D721Med (cell line): ENCODE measurements around the gene AP5Z1.

ENCODE experiments used
- DNase-seq: peaks from one replicate; pipeline ENCODE4 v3.0.0; 2011; ENCODE audit warnings: low spot score; ENCODE audit not compliant: insufficient read length
- FAIRE-seq: peaks from 2 replicates; lab custom pipeline; 2011; peaks lifted over from hg19 to GRCh38; lab: Jason Lieb, UNC
- TF ChIP-seq, protein P1 (sequence below): IDR thresholded peaks from 2 replicates; pipeline ENCODE4 v1.5.1; 2012; ENCODE audit warnings: mild to moderate bottlenecking, control low read depth; ENCODE audit not compliant: insufficient read depth; ENCODE audit errors: missing control alignments

Gene AP5Z1, protein sequence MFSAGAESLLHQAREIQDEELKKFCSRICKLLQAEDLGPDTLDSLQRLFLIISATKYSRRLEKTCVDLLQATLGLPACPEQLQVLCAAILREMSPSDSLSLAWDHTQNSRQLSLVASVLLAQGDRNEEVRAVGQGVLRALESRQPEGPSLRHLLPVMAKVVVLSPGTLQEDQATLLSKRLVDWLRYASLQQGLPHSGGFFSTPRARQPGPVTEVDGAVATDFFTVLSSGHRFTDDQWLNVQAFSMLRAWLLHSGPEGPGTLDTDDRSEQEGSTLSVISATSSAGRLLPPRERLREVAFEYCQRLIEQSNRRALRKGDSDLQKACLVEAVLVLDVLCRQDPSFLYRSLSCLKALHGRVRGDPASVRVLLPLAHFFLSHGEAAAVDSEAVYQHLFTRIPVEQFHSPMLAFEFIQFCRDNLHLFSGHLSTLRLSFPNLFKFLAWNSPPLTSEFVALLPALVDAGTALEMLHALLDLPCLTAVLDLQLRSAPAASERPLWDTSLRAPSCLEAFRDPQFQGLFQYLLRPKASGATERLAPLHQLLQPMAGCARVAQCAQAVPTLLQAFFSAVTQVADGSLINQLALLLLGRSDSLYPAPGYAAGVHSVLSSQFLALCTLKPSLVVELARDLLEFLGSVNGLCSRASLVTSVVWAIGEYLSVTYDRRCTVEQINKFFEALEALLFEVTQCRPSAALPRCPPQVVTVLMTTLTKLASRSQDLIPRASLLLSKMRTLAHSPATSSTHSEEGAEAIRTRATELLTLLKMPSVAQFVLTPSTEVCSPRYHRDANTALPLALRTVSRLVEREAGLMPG

DNA sequence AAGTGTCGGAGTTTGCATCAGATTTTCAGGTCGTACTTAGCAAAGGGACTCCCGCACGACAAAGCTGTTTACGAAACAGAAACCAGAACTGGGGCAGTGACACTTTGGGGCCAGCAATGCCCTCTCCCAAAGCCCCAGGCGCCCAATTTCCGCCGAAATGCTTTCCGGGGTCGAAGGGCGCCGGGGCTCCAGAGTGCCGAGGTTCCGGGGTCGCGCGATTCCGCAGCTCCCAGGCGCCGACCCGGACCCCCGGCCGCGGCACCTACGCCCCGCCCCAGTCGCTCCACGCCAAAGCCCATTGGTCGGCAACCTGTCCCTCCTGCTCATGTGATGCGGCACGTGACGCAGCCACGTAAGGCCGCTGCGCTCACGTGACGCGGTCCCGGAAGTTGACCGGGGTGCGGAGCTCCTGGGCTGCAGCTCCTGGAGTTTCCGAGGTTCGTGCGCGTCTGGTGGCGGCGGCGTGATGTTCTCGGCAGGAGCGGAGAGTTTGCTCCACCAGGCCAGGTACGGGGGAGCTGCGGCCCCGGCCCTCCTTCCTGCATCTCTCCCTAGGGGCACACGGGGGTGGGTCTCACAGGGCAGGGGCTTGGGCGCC is at the start of gene AP5Z1:
Gene AP5Z1 (plus strand): TSS at position 374 of the 598 bp plus-strand sequence. CDS start 93 bp downstream, at position 467.
- no peak for FAIRE-seq
- TF ChIP-seq, protein P1, sequence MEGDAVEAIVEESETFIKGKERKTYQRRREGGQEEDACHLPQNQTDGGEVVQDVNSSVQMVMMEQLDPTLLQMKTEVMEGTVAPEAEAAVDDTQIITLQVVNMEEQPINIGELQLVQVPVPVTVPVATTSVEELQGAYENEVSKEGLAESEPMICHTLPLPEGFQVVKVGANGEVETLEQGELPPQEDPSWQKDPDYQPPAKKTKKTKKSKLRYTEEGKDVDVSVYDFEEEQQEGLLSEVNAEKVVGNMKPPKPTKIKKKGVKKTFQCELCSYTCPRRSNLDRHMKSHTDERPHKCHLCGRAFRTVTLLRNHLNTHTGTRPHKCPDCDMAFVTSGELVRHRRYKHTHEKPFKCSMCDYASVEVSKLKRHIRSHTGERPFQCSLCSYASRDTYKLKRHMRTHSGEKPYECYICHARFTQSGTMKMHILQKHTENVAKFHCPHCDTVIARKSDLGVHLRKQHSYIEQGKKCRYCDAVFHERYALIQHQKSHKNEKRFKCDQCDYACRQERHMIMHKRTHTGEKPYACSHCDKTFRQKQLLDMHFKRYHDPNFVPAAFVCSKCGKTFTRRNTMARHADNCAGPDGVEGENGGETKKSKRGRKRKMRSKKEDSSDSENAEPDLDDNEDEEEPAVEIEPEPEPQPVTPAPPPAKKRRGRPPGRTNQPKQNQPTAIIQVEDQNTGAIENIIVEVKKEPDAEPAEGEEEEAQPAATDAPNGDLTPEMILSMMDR, result no peak
- DNase-seq, result peak; percentile 98

DNA sequence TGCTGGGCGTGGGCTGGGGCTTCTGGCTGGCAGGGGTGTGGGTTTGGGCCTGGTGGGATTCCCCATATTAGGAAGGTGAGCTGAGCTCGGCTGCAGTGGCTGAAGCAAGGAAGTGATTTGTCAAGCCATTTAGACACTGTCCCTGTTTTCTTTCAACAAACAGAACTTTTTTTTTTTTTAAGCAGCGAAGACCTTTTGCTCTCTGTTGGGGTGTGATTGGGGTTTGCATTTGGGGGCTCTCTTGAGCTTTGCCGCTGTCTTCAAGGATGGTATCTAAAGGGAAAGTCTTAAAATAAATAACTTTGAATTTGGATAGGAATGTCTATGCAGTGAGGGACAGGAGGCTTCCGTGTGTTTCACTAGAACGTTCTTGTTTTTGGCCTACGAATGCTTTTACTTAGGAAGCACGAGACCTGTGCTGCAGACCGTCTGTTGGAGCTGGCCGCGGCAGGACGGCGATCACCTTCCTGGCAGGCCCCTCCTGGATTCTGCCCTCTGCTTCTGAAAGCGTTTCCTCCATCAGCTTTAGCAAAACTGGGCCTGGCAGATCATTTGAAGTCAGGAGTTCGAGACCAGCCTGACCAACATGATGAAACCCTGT is 49.5 kb upstream of the AP5Z1 start:
- DNase-seq (no peak), FAIRE-seq (no peak)
- TF ChIP-seq, protein P1, result no peak

DNA sequence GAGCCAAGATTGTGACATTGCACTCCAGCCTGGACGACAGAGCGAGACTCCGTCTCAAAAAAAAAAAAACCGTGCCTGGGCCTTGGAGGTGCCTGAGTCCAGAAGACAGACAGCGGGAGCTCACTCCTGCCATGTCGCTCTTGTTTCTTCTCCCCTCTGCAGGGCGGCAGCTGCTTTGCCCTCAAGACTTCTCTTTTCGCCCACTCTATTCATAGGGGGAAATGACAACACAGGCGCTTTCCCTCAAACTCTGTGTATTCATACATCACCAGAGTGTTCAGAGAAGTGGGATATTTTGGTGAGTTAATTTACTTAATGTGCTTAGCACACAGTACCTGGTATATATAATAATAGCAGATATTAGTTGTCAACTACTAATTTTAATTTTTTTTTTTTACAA is 48.9 kb upstream of the AP5Z1 start:
- FAIRE-seq (no peak), DNase-seq (no peak)
- TF ChIP-seq, protein P1, result no peak

DNA sequence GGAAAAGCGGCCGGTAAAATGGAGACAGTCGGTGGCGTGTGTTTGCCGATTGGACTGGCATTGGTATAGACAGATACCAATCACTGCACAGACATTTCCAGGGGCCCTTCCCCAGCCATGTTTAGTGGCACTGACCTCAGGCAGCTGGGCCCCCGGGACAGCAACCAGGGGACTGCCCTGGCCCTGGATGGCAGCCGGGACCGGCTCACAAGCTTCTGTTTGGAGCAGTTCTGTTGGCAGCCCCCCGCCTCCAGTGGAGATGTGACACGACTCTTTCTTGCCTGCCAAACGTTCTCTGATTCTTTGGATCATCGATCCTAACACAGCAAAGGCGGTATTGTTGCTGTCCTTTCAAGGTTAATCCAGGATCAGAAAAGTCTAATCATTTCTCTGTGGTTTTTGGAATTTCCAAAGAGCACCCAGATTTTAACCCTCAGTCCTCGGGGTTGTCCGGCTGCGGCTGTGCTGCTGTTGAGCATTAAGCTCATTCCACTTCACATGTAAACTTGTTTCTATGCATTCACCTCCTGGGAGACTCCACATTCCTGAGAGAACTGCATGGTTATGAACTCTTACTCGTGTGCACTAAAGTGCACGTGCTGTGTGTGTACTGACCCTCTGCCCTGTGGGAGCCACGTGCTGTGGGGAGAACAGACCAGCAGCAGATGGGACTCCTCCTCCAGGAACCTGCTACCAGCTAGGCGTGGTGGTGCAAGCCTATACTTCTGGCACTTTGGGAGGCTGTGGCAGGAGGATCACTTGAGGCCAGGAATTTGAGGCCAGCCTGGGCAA is 47.3 kb upstream of the AP5Z1 start:
- no peak for FAIRE-seq
- DNase-seq, result no peak
- TF ChIP-seq, protein P1, result no peak

DNA sequence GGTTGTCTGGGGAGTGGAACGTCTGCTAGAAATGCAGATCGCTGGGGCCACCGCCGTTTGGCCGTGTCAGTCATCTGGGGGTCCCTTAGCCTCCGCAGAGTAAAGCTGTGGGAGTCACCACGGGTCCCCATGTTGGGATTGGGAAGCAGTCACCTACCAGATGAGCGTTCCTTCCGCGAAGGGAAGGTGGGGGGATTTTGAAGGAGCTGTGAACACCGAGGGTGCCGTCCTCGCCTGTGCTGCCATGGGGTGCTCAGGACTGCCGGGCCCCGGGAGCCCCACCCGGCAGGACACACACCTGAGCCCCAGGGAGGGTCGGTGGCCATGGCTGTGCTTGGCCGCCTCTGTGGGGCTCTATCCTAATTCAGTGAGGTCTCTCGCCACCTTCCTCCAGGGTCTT is 46.2 kb upstream of the AP5Z1 start:
- FAIRE-seq, result no peak
- no peak for DNase-seq
- TF ChIP-seq, protein P1, result no peak

DNA sequence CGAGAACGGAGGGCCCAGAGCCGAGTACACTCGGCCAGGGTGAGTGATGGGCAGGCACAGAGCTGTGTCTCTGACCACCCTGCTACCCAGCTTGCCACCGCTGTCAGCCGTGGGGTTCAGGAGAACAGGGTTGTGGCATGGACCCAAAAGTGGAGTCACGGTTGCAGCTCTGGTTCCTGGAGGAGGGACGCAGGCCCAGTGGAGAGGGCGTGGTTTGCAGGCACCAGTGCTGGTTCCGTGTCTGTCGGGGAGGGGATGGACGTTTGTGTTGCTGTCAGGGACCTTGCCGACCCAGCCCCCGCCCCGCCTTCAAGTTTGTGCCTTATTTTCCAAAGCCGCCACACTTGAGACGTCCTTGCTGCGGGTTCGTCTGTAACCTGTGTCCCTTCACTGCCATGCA is 45.1 kb upstream of the AP5Z1 start:
- TF ChIP-seq, protein P1, result no peak
- no peak for DNase-seq
- no peak for FAIRE-seq
